Measurements from ENCODE around the gene MTG2. TPM values are rescaled to one million over a fixed set of nuclear protein-coding genes. Genes with fewer than 3 reads are reported as not detected.

MTG2 gene
- total RNA-seq, 1 experiment from 2014 or later, result 56.8 TPM

- no peak for DNase-seq (ENCODE audit: low read depth, low spot score)
- Histone ChIP-seq H3K36me3 (ENCODE audit: control insufficient read depth, insufficient read depth, low read length) (peaks cover 2% of the 10 kb centered on the region; the same call in 1 of the 2 replicates), H3K27ac (ENCODE audit: low read length) (no peak overlapping the region), H3K9me3 (ENCODE audit: control insufficient read depth, insufficient read depth, low read depth, low read length) (no peaks in the 10 kb centered on the region), H3K27me3 (ENCODE audit: control insufficient read depth, insufficient read depth, low read length) (no peaks in the 10 kb centered on the region), H3K4me3 (ENCODE audit: low read depth in 2 of 2, low read length in 2 of 2) (no peak overlapping the region), H3K4me1 (ENCODE audit: control insufficient read depth, insufficient read depth, low read length) (no peaks in the 10 kb centered on the region)
- CTCF ChIA-PET, result no interaction called here
- no peak for TF ChIP-seq TCF7L2 (IDR thresholded peaks at IDR 0.05; ENCODE audit: low read depth, low read length)
- no peak for TF ChIP-seq REST (IDR thresholded peaks at IDR 0.05; ENCODE audit: insufficient read depth in 1 of 2, low read depth in 2 of 2, low read length in 1 of 2)
- TF ChIP-seq POLR2AphosphoS5 (IDR thresholded peaks at IDR 0.05; ENCODE audit: low read depth, low read length), result no peak
- TF ChIP-seq, protein P1, sequence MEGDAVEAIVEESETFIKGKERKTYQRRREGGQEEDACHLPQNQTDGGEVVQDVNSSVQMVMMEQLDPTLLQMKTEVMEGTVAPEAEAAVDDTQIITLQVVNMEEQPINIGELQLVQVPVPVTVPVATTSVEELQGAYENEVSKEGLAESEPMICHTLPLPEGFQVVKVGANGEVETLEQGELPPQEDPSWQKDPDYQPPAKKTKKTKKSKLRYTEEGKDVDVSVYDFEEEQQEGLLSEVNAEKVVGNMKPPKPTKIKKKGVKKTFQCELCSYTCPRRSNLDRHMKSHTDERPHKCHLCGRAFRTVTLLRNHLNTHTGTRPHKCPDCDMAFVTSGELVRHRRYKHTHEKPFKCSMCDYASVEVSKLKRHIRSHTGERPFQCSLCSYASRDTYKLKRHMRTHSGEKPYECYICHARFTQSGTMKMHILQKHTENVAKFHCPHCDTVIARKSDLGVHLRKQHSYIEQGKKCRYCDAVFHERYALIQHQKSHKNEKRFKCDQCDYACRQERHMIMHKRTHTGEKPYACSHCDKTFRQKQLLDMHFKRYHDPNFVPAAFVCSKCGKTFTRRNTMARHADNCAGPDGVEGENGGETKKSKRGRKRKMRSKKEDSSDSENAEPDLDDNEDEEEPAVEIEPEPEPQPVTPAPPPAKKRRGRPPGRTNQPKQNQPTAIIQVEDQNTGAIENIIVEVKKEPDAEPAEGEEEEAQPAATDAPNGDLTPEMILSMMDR (IDR thresholded peaks at IDR 0.05), result no peak
- TF ChIP-seq SIN3A (IDR thresholded peaks at IDR 0.05; ENCODE audit: borderline replicate concordance, insufficient read depth, low read depth, low read length), result no peak
- intact Hi-C loops (cut with micrococcal nuclease; ENCODE audit: unreplicated experiment), result no loop called here
- BruUV-seq (replicated peaks), result no TSS peak
- POLR2A ChIA-PET, result no interaction called here
- no peak for ATAC-seq
- in situ Hi-C loops (cut with HindIII; ENCODE audit: low pct_unique_long_range_greater_than_20kb, low sequenced_read_pairs), result no loop called here
Observed at GRCh38 chr20:62192635-62193034, 9.8 kb downstream of the MTG2 start.

- in situ Hi-C loops (cut with HindIII; ENCODE audit: low pct_unique_long_range_greater_than_20kb, low sequenced_read_pairs), result no loop called here
- TF ChIP-seq SIN3A (IDR thresholded peaks at IDR 0.05; ENCODE audit: borderline replicate concordance, insufficient read depth, low read depth, low read length), result no peak
- TF ChIP-seq, protein P1 (IDR thresholded peaks at IDR 0.05), result no peak
- no peak for TF ChIP-seq POLR2AphosphoS5 (IDR thresholded peaks at IDR 0.05; ENCODE audit: low read depth, low read length)
- TF ChIP-seq TCF7L2 (IDR thresholded peaks at IDR 0.05; ENCODE audit: low read depth, low read length), result no peak
- TF ChIP-seq REST (IDR thresholded peaks at IDR 0.05; ENCODE audit: insufficient read depth in 1 of 2, low read depth in 2 of 2, low read length in 1 of 2), result no peak
- no peak for ATAC-seq
- no peaks in the 10 kb centered on the region for H3K4me1 ChIP-seq (ENCODE audit: control insufficient read depth, insufficient read depth, low read length)
- H3K27me3 ChIP-seq (ENCODE audit: control insufficient read depth, insufficient read depth, low read length), result no peaks in the 10 kb centered on the region
- no peak overlapping the region for H3K27ac ChIP-seq (ENCODE audit: low read length)
- ChIA-PET CTCF (no interaction called here), POLR2A (no interaction called here)
- no peak for DNase-seq (ENCODE audit: low read depth, low spot score)
- BruUV-seq (replicated peaks), result no TSS peak
- H3K4me3 ChIP-seq (ENCODE audit: low read depth in 2 of 2, low read length in 2 of 2), result no peak overlapping the region
- H3K9me3 ChIP-seq (ENCODE audit: control insufficient read depth, insufficient read depth, low read depth, low read length), result no peaks in the 10 kb centered on the region
- intact Hi-C loops (cut with micrococcal nuclease; ENCODE audit: unreplicated experiment), result no loop called here
- H3K36me3 ChIP-seq (ENCODE audit: control insufficient read depth, insufficient read depth, low read length), result peaks cover 4% of the 10 kb centered on the region
Observed at GRCh38 chr20:62193079-62194025, 10.5 kb downstream of the MTG2 start.
